Skeletal muscle satellite cell (primary cell): ENCODE measurements around the gene DOLPP1.

Source experiments
- H3K27me3 ChIP-seq: 2 replicates; pipeline ENCODE4 v1.7.0; 2013; ENCODE audit warnings: low read length; ENCODE audit not compliant: control insufficient read depth, insufficient read depth
- H3K36me3 ChIP-seq: 2 replicates; pipeline ENCODE4 v1.7.0; 2013; ENCODE audit warnings: mild to moderate bottlenecking, control low read depth, low read length; ENCODE audit not compliant: insufficient read depth
- H3K4me1 ChIP-seq: 2 replicates; pipeline ENCODE4 v1.7.0; 2013; ENCODE audit warnings: low read length; ENCODE audit not compliant: control insufficient read depth, insufficient read depth
- H3K4me2 ChIP-seq: 2 replicates; pipeline ENCODE4 v1.7.0; 2013; ENCODE audit warnings: mild to moderate bottlenecking, low read length
- H3K4me3 ChIP-seq: 2 replicates; pipeline ENCODE4 v1.7.0; 2013; ENCODE audit warnings: low read length
- H3K9ac ChIP-seq: 2 replicates; pipeline ENCODE4 v1.7.0; 2013; ENCODE audit warnings: mild to moderate bottlenecking, low read depth, low read length, moderate library complexity
- H3K9me3 ChIP-seq: replicated peaks from 2 replicates; pipeline ENCODE4 v1.7.0; 2013; ENCODE audit warnings: mild to moderate bottlenecking, control low read depth, low read length

Gene DOLPP1

DNA sequence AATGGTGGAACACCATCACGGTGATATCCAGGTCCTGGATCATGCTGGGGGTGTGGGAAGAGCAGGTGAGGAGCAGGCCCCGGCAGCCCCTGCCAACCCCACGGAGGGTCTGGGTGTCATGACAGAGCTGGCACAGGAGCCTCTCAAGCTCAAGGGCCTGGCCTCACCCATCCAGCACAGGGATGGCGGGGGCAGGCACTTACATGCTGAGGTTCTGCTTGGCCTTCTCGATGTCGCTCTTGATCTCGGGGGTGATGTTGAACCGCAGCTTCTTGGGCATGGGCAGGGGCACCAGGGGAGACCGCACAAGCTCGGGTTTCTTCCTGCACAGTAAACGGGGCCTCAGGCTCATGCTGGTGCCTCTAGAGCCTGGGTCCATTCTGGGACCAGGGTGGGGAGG, 17.4 kb downstream of the DOLPP1 start:
- Histone ChIP-seq H3K4me3 (no peak overlapping the region), H3K4me2 (no peak overlapping the region), H3K9ac (no peak overlapping the region), H3K36me3 (peaks cover 12% of the 10 kb centered on the region), H3K9me3 (no peaks in the 10 kb centered on the region), H3K27me3 (no peaks in the 10 kb centered on the region), H3K4me1 (no peaks in the 10 kb centered on the region)

DNA sequence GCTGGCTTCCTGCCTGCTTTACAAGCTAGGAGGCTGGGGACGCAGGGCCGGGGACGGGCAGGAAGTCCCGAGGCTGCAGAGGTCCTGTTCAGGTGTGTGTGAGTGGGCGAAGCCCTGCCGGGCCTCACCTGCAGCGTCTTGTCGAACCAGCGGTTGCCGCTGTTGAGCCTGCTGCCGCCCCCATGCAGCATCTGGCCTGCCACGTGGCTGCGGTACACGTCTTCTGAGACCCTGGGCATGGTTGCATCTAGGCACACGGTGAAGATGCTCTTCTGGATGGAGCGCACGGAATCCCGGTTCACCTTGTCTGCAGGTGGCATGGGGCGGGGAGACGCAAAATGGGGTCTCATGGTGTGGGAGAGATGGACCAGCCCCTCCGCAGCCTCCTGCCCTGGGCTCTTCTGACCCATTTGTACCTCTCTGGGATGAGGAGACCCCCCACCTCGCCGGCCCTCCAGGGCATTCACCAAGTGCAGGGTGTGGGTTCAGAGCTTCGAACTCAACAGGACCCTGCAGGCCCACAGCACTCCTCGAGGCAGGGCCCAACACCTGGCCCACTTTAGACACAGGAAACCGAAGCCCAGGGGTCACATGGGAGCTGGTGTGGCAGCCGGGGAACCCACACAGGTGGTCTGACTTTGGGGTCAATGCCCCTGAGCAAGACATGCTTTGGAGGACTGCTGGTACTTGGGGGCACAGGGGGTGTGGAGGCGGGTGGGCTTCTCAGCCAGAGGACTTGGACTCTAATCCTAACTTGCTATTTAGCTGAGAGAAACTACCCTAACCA, 19.7 kb downstream of the DOLPP1 start:
- H3K9ac ChIP-seq = no peak overlapping the region
- H3K9me3 ChIP-seq = no peaks in the 10 kb centered on the region
- no peaks in the 10 kb centered on the region for H3K4me1 ChIP-seq
- peaks cover 12% of the 10 kb centered on the region for H3K36me3 ChIP-seq
- no peak overlapping the region for H3K4me3 ChIP-seq
- H3K27me3 ChIP-seq = no peaks in the 10 kb centered on the region
- H3K4me2 ChIP-seq = no peak overlapping the region

DNA sequence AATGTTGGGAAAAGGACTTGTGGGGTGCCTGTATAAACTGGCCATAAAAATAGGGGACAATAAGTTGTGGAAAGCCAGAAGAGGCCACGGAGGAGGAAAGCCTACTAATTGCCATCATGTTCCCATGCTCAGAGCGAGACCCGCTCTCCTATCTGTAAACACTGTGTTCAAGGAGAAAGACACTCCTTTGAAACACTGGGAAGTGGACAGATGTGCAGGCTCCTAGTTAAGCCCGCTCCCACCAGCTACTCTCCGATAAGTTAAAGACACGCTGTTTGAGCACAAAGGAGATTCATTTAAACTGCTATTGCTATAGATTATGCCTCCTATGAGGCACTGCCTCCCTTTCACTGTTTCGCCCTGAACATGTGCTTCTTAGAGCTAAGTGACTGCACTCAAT, 20.4 kb downstream of the DOLPP1 start:
- Histone ChIP-seq H3K4me3 (no peak overlapping the region), H3K9ac (no peak overlapping the region), H3K4me1 (no peaks in the 10 kb centered on the region), H3K4me2 (no peak overlapping the region), H3K9me3 (no peaks in the 10 kb centered on the region), H3K27me3 (no peaks in the 10 kb centered on the region), H3K36me3 (peaks cover 5% of the 10 kb centered on the region)

DNA sequence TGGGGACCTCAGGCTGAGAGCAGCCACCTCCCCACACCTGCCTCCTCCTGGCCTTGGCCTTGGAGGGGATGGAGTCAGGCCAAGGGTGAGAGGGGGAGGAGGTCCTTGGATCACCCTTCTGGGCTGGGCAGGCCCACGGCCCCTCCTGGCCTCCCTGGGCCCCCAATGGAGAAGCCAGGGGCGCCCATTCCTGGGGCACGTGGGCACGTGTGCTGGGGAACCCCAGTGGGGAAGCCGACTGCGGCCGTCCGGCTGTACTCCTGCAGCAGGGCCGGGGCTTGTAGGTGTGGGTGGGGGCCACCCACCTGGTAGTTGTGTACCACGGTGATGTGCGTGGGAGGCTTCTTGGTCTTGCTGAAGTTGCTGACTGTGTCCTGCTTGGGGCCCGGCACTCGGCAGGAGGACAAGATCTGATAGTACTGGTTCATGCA, 21.2 kb downstream of the DOLPP1 start:
- H3K4me3 ChIP-seq = no peak overlapping the region
- no peaks in the 10 kb centered on the region for H3K4me1 ChIP-seq
- no peak overlapping the region for H3K9ac ChIP-seq
- no peak overlapping the region for H3K4me2 ChIP-seq
- H3K9me3 ChIP-seq = no peaks in the 10 kb centered on the region
- no peaks in the 10 kb centered on the region for H3K27me3 ChIP-seq
- peaks cover 5% of the 10 kb centered on the region for H3K36me3 ChIP-seq

DNA sequence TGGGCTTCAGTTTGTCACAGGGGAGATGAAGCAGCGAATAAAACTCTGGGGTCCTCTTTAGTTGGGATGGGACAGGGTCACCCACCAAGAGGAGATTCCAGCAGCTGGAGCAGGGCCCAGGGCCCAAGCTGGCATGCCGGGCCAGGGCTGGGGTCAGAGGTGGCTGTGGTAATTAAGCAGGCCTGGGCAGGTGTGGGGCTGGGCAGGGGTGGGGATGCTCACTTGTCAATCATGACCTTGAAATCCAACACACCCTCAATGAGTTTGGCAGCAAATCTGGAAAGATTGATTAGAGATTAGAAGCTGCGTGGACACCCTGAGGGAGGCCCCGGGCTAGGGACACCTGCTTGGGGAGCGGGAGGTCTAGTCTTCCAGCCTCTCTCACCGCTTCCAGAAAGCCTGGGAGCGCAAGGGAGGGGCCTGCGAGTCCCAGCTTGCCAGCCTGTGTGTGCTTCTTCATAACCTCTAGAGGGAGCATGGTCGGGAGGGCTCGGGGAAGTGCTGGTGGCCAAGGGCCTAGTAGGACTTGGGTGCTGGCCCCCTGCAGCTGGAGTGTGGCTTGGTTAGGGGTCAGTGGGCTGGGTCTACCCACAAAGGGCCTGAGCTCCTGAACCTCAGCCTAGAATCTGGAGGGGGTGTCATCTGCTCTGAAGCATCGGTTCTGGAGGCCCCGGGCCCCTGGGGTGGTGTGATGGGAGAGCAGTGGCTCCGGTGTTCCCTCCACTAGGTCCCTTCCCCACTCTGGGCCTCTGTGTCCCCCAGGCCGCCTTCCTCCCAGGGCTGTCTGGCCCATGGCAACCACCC, 22.1 kb downstream of the DOLPP1 start:
- no peak overlapping the region for H3K4me3 ChIP-seq

DNA sequence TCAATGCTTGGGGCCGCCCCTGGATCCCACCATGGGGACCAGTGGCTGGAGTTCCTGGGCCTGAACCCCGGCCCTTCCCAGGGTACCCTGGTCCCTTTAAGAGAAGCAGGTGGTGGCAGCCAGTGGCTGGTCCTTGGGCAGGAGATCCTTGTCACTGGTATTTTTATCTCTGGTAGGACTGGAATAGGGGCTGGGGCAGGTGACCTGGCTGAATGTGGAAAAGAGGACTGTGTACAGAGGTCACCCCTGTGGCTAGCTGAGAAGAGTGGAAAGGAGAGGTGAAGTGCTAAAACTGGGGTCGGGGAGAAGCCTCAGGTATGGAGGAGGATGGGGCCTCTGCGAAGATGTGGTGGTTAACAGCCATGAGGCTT, 22.7 kb downstream of the DOLPP1 start:
- peaks cover 10% of the 10 kb centered on the region for H3K36me3 ChIP-seq

More for the DNA sequence above, 22.1 kb downstream of the DOLPP1 start:
- Histone ChIP-seq H3K36me3 (peaks cover 10% of the 10 kb centered on the region), H3K9me3 (no peaks in the 10 kb centered on the region), H3K4me2 (no peak overlapping the region), H3K9ac (no peak overlapping the region), H3K27me3 (no peaks in the 10 kb centered on the region), H3K4me1 (no peaks in the 10 kb centered on the region)

DNA sequence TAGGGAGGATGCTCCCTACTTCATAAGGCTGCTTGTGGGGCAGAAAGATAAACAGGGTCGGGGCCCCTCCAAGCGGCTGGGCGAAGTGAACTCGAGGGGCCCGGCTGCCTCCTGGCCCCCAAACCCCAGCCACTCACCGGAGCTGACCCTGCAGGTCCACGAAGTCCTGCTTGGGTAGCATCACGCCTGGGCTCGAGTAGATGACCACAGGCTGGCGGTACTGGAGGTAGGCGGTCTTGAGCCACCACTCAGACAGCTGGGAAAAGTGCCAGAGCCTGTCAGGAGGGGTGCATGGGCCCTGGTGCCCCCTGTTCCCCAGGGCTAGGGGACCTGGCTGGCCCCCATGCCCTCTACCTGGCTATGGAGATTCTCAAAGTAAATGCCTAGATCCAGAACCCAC, 23.1 kb downstream of the DOLPP1 start:
- no peaks in the 10 kb centered on the region for H3K9me3 ChIP-seq

More for the DNA sequence above, 22.7 kb downstream of the DOLPP1 start:
- Histone ChIP-seq H3K9ac (no peak overlapping the region), H3K9me3 (no peaks in the 10 kb centered on the region), H3K4me2 (no peak overlapping the region), H3K27me3 (no peaks in the 10 kb centered on the region), H3K4me1 (peaks cover under 1% of the 10 kb centered on the region), H3K4me3 (no peak overlapping the region)

DNA sequence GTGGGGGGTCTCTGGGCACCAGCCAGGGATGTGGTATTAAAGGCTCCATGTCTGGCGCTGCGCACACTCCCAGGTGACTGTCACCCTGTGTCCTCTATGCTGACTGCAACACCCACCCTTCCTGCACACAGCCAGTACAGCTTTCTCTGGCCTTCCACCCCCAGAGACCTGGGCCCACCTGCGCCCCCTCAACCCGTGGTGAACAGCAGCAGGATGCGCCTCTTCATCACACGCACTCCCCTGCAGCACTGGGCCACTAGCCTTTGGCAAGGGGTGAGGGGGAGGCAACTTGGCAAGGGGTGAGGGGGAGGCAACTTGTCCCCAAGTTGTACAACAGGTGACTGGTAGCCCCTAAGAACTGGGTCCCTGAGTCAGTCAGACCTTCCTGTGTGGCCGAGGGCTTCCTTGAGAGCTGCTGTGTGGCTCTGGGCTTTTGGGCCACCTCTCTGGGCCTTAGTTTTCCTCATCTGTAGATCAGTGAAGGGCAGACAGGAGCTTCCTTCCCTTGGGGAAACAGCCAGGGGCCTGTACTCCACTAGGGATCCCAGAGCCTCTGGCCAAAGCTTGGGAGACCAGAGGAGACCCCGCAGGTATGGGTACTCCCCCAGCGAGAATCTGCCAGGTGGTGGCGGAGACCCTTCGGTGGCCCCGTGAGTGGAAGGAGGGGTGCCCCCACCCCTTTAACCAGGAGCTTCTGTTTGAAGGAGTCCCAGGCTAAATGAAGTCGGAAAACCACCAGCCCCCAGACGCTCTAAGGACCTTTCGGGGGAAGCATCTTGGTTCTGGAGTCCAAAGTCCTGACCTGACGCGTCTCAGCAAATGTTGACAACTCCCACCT, 25.2 kb downstream of the DOLPP1 start:
- Histone ChIP-seq H3K36me3 (peaks cover 10% of the 10 kb centered on the region), H3K4me2 (no peak overlapping the region), H3K9ac (no peak overlapping the region), H3K4me3 (no peak overlapping the region), H3K4me1 (peaks cover 14% of the 10 kb centered on the region), H3K27me3 (no peaks in the 10 kb centered on the region), H3K9me3 (no peaks in the 10 kb centered on the region)

More for the DNA sequence above, 23.1 kb downstream of the DOLPP1 start:
- Histone ChIP-seq H3K9ac (no peak overlapping the region), H3K4me2 (no peak overlapping the region), H3K36me3 (peaks cover 10% of the 10 kb centered on the region), H3K4me3 (no peak overlapping the region), H3K27me3 (no peaks in the 10 kb centered on the region), H3K4me1 (peaks cover 5% of the 10 kb centered on the region)

DNA sequence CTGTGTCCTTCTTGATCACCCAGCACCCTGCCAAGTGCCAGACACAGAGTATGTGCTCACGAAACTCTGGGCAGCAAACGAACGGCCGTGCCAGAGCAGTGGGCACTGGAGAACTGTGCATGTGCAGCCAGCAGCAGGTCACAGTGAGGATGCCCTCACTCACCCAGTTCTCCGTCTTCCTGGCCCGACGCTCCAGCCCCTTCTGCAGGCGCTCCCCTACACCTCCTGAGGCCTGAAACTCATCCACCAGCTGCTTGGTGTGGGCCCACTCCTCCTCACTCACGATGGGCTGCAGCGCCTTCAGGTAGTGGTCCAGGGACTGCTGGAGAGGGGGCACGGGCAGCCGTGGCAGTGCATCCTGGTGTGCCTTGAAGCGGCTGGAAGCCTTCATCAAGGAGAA, 26.7 kb downstream of the DOLPP1 start:
- no peaks in the 10 kb centered on the region for H3K9me3 ChIP-seq
- no peak overlapping the region for H3K4me2 ChIP-seq
- peaks cover 19% of the 10 kb centered on the region for H3K4me1 ChIP-seq
- peaks cover 5% of the 10 kb centered on the region for H3K36me3 ChIP-seq
- no peak overlapping the region for H3K4me3 ChIP-seq
- H3K27me3 ChIP-seq = no peaks in the 10 kb centered on the region
- no peak overlapping the region for H3K9ac ChIP-seq

DNA sequence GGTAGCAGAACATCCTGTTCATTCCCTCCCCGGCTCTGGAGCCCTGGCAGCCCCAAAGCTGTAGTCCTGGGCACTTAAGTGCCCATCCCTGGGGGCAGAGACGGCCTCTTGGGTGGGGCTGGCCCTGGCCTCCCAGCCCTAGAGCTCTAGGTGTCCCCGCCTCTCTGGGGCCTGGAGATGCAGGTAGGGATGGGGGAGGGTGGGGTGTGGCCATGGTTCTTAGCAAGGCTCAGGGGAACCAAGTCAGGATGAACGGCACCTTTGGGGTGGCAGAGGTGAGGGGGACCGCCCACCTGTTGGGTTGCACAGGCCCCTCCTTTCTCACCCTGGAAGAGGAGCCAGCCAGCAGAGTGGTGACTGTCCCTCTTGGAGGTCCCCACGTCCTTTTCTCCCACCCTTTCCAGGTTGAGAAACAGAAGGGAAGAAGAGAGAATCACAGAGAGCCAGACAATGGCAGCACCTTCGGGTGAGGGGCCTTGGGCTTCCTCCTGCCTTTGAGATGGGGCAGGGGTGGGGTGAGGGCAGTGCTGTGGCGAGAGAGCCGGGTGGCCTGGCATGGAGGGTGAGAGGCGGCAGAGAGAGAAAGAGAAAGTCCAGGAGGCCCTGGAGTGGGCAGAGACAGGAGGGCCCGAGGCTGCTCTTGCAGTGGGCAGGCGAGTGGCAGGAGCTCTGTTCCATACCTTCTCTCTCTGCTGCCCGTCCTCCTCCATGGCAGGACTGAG, 27.3 kb downstream of the DOLPP1 start:
- peaks cover 5% of the 10 kb centered on the region for H3K36me3 ChIP-seq
- no peak overlapping the region for H3K9ac ChIP-seq
- H3K27me3 ChIP-seq = no peaks in the 10 kb centered on the region
- H3K9me3 ChIP-seq = no peaks in the 10 kb centered on the region
- no peak overlapping the region for H3K4me3 ChIP-seq
- no peak overlapping the region for H3K4me2 ChIP-seq
- H3K4me1 ChIP-seq = peaks cover 20% of the 10 kb centered on the region
